ENCODE results near the gene TPST1. TPM values are rescaled to one million over a fixed set of nuclear protein-coding genes. Genes with fewer than 3 reads are reported as not detected.
"Not testable (repeated sequence)": the region's sequence is repeated elsewhere in the genome, so short reads cannot be mapped to it uniquely, and the experiment has no call there.

Gene TPST1
- total RNA-seq, 4 donors from 2014 or later, result 9.6 to 22.4 (median 14.4) TPM

- WGBS, result 93% methylated on average over 5 of the region's 5 CpGs
- no peak for DNase-seq (ENCODE audit: extremely low spot score)
- H3K9me3 ChIP-seq, result no peaks in the 10 kb centered on the region
- H3K27me3 ChIP-seq, result no peaks in the 10 kb centered on the region
- intact Hi-C loops (cut with DNase I), result no loop called here
- peaks cover 0 to 10% (median 2%) of the 10 kb centered on the region in 4 donors for H3K4me1 ChIP-seq
- no peak overlapping the region for H3K27ac ChIP-seq (replicated peaks in 1 of 4)
- H3K4me3 ChIP-seq, result no peak overlapping the region
- TF ChIP-seq EP300 (IDR thresholded peaks at IDR 0.05) (no peak), POLR2AphosphoS5 (IDR thresholded peaks at IDR 0.05) (no peak), POLR2A (IDR thresholded peaks at IDR 0.05; ENCODE audit: low read depth) (no peak), CTCF (IDR thresholded peaks at IDR 0.05) (no peak)
- no peaks in the 10 kb centered on the region for H3K36me3 ChIP-seq
Measured at GRCh38 chr7:66173856-66174255, 31.3 kb upstream of the TPST1 start.

- H3K27ac ChIP-seq (replicated peaks in 1 of 4); H3K9me3 ChIP-seq; H3K36me3 ChIP-seq; H3K4me3 ChIP-seq; DNase-seq (ENCODE audit: extremely low spot score); intact Hi-C loops (cut with DNase I); H3K27me3 ChIP-seq: not testable (repeated sequence)
- peaks cover 0 to 10% (median 2%) of the 10 kb centered on the region in 4 donors for H3K4me1 ChIP-seq
- WGBS, result 96% methylated on average over 8 of the region's 8 CpGs
Measured at GRCh38 chr7:66175006-66175405, 30.1 kb upstream of the TPST1 start.

GRCh38 chr7:66176914-66177313, 28.2 kb upstream of the TPST1 start:
- Histone ChIP-seq H3K27me3 (no peaks in the 10 kb centered on the region), H3K4me3 (no peak overlapping the region), H3K9me3 (no peaks in the 10 kb centered on the region), H3K36me3 (no peaks in the 10 kb centered on the region), H3K27ac (replicated peaks in 1 of 4) (no peak overlapping the region), H3K4me1 (no peaks in the 10 kb centered on the region)
- no peak for TF ChIP-seq POLR2AphosphoS5 (IDR thresholded peaks at IDR 0.05)
- no peak for TF ChIP-seq EP300 (IDR thresholded peaks at IDR 0.05)
- TF ChIP-seq POLR2A (IDR thresholded peaks at IDR 0.05; ENCODE audit: low read depth), result no peak
- no peak for TF ChIP-seq CTCF (IDR thresholded peaks at IDR 0.05)
- intact Hi-C loops (cut with DNase I), result no loop called here
- no peak for DNase-seq (ENCODE audit: extremely low spot score)
- 83% methylated on average over 1 of the region's 2 CpGs for WGBS

GRCh38 chr7:66178258-66178657, 26.9 kb upstream of the TPST1 start:
- no peaks in the 10 kb centered on the region for H3K27me3 ChIP-seq
- no peaks in the 10 kb centered on the region for H3K9me3 ChIP-seq
- no peak for DNase-seq (ENCODE audit: extremely low spot score)
- H3K27ac ChIP-seq (replicated peaks in 1 of 4), result no peak overlapping the region
- WGBS, result 94% methylated on average over 2 of the region's 2 CpGs
- H3K4me3 ChIP-seq, result no peak overlapping the region
- H3K4me1 ChIP-seq, result no peaks in the 10 kb centered on the region
- TF ChIP-seq EP300 (IDR thresholded peaks at IDR 0.05), result no peak
- TF ChIP-seq CTCF (IDR thresholded peaks at IDR 0.05), result no peak
- TF ChIP-seq POLR2A (IDR thresholded peaks at IDR 0.05; ENCODE audit: low read depth), result no peak
- TF ChIP-seq POLR2AphosphoS5 (IDR thresholded peaks at IDR 0.05), result no peak
- no peaks in the 10 kb centered on the region for H3K36me3 ChIP-seq
- intact Hi-C loops (cut with DNase I), result no loop called here

GRCh38 chr7:66181329-66181728, 23.8 kb upstream of the TPST1 start:
- Histone ChIP-seq H3K27me3 (no peaks in the 10 kb centered on the region), H3K4me1 (no peaks in the 10 kb centered on the region), H3K4me3 (no peak overlapping the region), H3K27ac (replicated peaks in 1 of 4) (no peak overlapping the region), H3K36me3 (no peaks in the 10 kb centered on the region), H3K9me3 (peaks cover 0 to 5% (median 0%) of the 10 kb centered on the region in 4 donors)
- TF ChIP-seq EP300 (IDR thresholded peaks at IDR 0.05), result no peak
- TF ChIP-seq POLR2AphosphoS5 (IDR thresholded peaks at IDR 0.05), result no peak
- no peak for TF ChIP-seq CTCF (IDR thresholded peaks at IDR 0.05)
- TF ChIP-seq POLR2A (IDR thresholded peaks at IDR 0.05; ENCODE audit: low read depth), result no peak
- no peak for DNase-seq (ENCODE audit: extremely low spot score)
- intact Hi-C loops (cut with DNase I), result no loop called here
